PFSK-1 (cell line): ENCODE data around the gene SYT3.

Experiments
- POLR2AphosphoS5 ChIP-seq: IDR thresholded peaks from 2 replicates; pipeline ENCODE4 v1.6.1; 2012; ENCODE audit warnings: low read depth, mild to moderate bottlenecking, control low read depth, low read length, moderate library complexity
- REST ChIP-seq, 2 experiments: IDR thresholded peaks; 2 replicates each; pipeline versions ENCODE4 v1.6.1 to v1.8.0; 2011 to 2012; ENCODE audit warnings: low read depth in 2 of 2, low read length in 2 of 2, control low read depth in 1 of 2, inconsistent platforms in 1 of 2, mild to moderate bottlenecking in 1 of 2, moderate library complexity in 1 of 2; ENCODE audit not compliant: insufficient read depth in 1 of 2

GRCh38 chr19:50678323-50678722 lies 38.6 kb upstream of the SYT3 start:
- no peak for TF ChIP-seq POLR2AphosphoS5
- TF ChIP-seq REST (IDR thresholded peaks at IDR 0.05; ENCODE audit: insufficient read depth in 1 of 2, low read depth in 2 of 2, low read length in 2 of 2) = no peak
